Astrocyte (in vitro differentiated cells and primary cell): ENCODE data around the gene GALM. TPM values are rescaled to one million over a fixed set of nuclear protein-coding genes. Genes with fewer than 3 reads are reported as not detected.

Experiments
- DNase-seq: peaks from one replicate; pipeline ENCODE4 v3.0.0-alpha.2; 2010; ENCODE audit warnings: low read depth
- FAIRE-seq: peaks from 2 replicates; lab custom pipeline; 2011; peaks lifted over from hg19 to GRCh38; lab: Jason Lieb, UNC
- H2AFZ ChIP-seq: 2 replicates; pipeline ENCODE4 v1.6.0; 2012; ENCODE audit warnings: low read depth, low read length, inconsistent platforms
- H3K27ac ChIP-seq: 2 replicates; pipeline ENCODE4 v1.5.1; 2011; ENCODE audit warnings: low read depth, low read length, inconsistent platforms
- H3K27me3 ChIP-seq: 2 replicates; pipeline ENCODE4 v1.6.0; 2011; ENCODE audit warnings: low read length, inconsistent platforms; ENCODE audit not compliant: insufficient read depth
- H3K36me3 ChIP-seq: 2 replicates; pipeline ENCODE4 v1.5.1; 2011; ENCODE audit warnings: low read length, inconsistent platforms; ENCODE audit not compliant: insufficient read depth
- H3K4me1 ChIP-seq: 2 replicates; pipeline ENCODE4 v1.5.1; 2011; ENCODE audit warnings: low read length, inconsistent platforms; ENCODE audit not compliant: insufficient read depth
- H3K4me2 ChIP-seq: 2 replicates; pipeline ENCODE4 v1.6.0; 2012; ENCODE audit warnings: low read length, inconsistent platforms
- H3K4me3 ChIP-seq: 2 replicates; pipeline ENCODE4 v1.5.1; 2011; ENCODE audit warnings: low read depth, mild to moderate bottlenecking, low read length, inconsistent platforms; ENCODE audit not compliant: insufficient read depth
- H3K79me2 ChIP-seq: 2 replicates; pipeline ENCODE4 v1.6.0; 2012; ENCODE audit warnings: mild to moderate bottlenecking, low read length, inconsistent platforms; ENCODE audit not compliant: insufficient read depth
- H3K9ac ChIP-seq: 2 replicates; pipeline ENCODE4 v1.6.0; 2012; ENCODE audit warnings: mild to moderate bottlenecking, low read length, inconsistent platforms
- H3K9me3 ChIP-seq: 2 replicates; pipeline ENCODE4 v1.5.1; 2012; ENCODE audit warnings: low read depth, mild to moderate bottlenecking, low read length, inconsistent platforms; ENCODE audit not compliant: insufficient read depth
- H4K20me1 ChIP-seq: 2 replicates; pipeline ENCODE4 v1.6.0; 2012; ENCODE audit warnings: low read length, inconsistent platforms; ENCODE audit not compliant: insufficient read depth
- H3K27ac Mint-ChIP-seq: one replicate; pipeline ENCODE4 v1.8.0; 2021; ENCODE audit warnings: mild to moderate bottlenecking, mixed read lengths; ENCODE audit not compliant: unreplicated experiment
- H3K27me3 Mint-ChIP-seq: one replicate; pipeline ENCODE4 v1.8.0; 2021; ENCODE audit warnings: low read depth, mixed read lengths; ENCODE audit not compliant: unreplicated experiment
- H3K36me3 Mint-ChIP-seq: one replicate; pipeline ENCODE4 v1.8.0; 2021; ENCODE audit warnings: low read depth, mixed read lengths; ENCODE audit not compliant: unreplicated experiment
- H3K4me1 Mint-ChIP-seq: one replicate; pipeline ENCODE4 v1.8.0; 2021; ENCODE audit warnings: low read depth, mixed read lengths; ENCODE audit not compliant: unreplicated experiment
- H3K4me3 Mint-ChIP-seq: one replicate; pipeline ENCODE4 v1.8.0; 2021; ENCODE audit warnings: mild to moderate bottlenecking, moderate library complexity, mixed read lengths; ENCODE audit not compliant: unreplicated experiment
- H3K9me3 Mint-ChIP-seq: one replicate; pipeline ENCODE4 v1.8.0; 2021; ENCODE audit warnings: mild to moderate bottlenecking, mixed read lengths; ENCODE audit not compliant: unreplicated experiment
- CTCF ChIP-seq: IDR thresholded peaks from 2 replicates; pipeline ENCODE4 v1.5.1; 2011; ENCODE audit warnings: low read depth, mild to moderate bottlenecking, inconsistent platforms, low read length, moderate library complexity; ENCODE audit not compliant: insufficient read depth
- EZH2 ChIP-seq: IDR thresholded peaks from 2 replicates; pipeline ENCODE4 v1.6.1; 2012; ENCODE audit warnings: mild to moderate bottlenecking, low read length, inconsistent platforms; ENCODE audit not compliant: insufficient read depth
- total RNA-seq: library from RNA; stranded (reverse); gene quantifications from 2 replicates; pipeline ENCODE4 v1.2.1, GENCODE V29; 2021

The GALM gene
- total RNA-seq, 1 donor from 2014 or later = 9.8 TPM

GRCh38 chr2:38728694-38729093 is 62.8 kb downstream of the GALM start:
- no peaks in the 10 kb centered on the region for H3K27me3 Mint-ChIP-seq
- no peak for TF ChIP-seq EZH2
- TF ChIP-seq CTCF = no peak
- no peak overlapping the region for H3K4me3 Mint-ChIP-seq
- DNase-seq (no peak), FAIRE-seq (no peak)
- Histone ChIP-seq H3K9ac (no peak overlapping the region), H4K20me1 (no peaks in the 10 kb centered on the region), H3K36me3 (no peaks in the 10 kb centered on the region), H3K4me2 (no peak overlapping the region), H3K27me3 (no peaks in the 10 kb centered on the region), H3K27ac (no peak overlapping the region), H3K79me2 (no peaks in the 10 kb centered on the region), H3K9me3 (no peaks in the 10 kb centered on the region), H3K4me3 (no peak overlapping the region), H3K4me1 (no peaks in the 10 kb centered on the region), H2AFZ (no peak overlapping the region)
- H3K36me3 Mint-ChIP-seq = peaks cover 11% of the 10 kb centered on the region
- H3K9me3 Mint-ChIP-seq = no peaks in the 10 kb centered on the region
- no peak overlapping the region for H3K27ac Mint-ChIP-seq
- no peaks in the 10 kb centered on the region for H3K4me1 Mint-ChIP-seq

- Histone ChIP-seq H3K9me3 (no peaks in the 10 kb centered on the region), H3K4me1 (no peaks in the 10 kb centered on the region), H3K27ac (no peak overlapping the region), H2AFZ (no peak overlapping the region), H3K4me3 (no peak overlapping the region), H3K36me3 (no peaks in the 10 kb centered on the region), H4K20me1 (no peaks in the 10 kb centered on the region), H3K79me2 (no peaks in the 10 kb centered on the region), H3K27me3 (no peaks in the 10 kb centered on the region), H3K9ac (no peak overlapping the region), H3K4me2 (no peak overlapping the region)
- Mint-ChIP-seq H3K27ac (no peak overlapping the region), H3K27me3 (no peaks in the 10 kb centered on the region), H3K4me3 (no peak overlapping the region), H3K4me1 (no peaks in the 10 kb centered on the region), H3K36me3 (peaks cover 15% of the 10 kb centered on the region), H3K9me3 (no peaks in the 10 kb centered on the region)
- FAIRE-seq (no peak), DNase-seq (no peak)
- TF ChIP-seq CTCF = no peak
These were observed 65.2 kb downstream of the GALM start for GRCh38 chr2:38731090-38731489.

- TF ChIP-seq CTCF = no peak
- TF ChIP-seq EZH2 = no peak
- no peak for DNase-seq
- no peak overlapping the region for H3K9ac ChIP-seq
- no peaks in the 10 kb centered on the region for H3K4me1 ChIP-seq
- no peaks in the 10 kb centered on the region for H3K36me3 ChIP-seq
- no peak overlapping the region for H3K4me3 ChIP-seq
- H3K4me2 ChIP-seq = no peak overlapping the region
- Mint-ChIP-seq H3K27ac (no peak overlapping the region), H3K27me3 (no peaks in the 10 kb centered on the region), H3K36me3 (peaks cover 15% of the 10 kb centered on the region), H3K4me1 (no peaks in the 10 kb centered on the region), H3K9me3 (no peaks in the 10 kb centered on the region), H3K4me3 (no peak overlapping the region)
- H3K27ac ChIP-seq = no peak overlapping the region
- no peaks in the 10 kb centered on the region for H3K27me3 ChIP-seq
- no peak overlapping the region for H2AFZ ChIP-seq
- no peaks in the 10 kb centered on the region for H3K79me2 ChIP-seq
- FAIRE-seq = no peak
- no peaks in the 10 kb centered on the region for H4K20me1 ChIP-seq
- no peaks in the 10 kb centered on the region for H3K9me3 ChIP-seq
These were observed 65.8 kb downstream of the GALM start for GRCh38 chr2:38731684-38732221.
